GM23248 (cell line): ENCODE measurements around the gene NOL4L.

Source experiments
- EZH2 ChIP-seq: fragments of 200-600 bp; sonication (generic); IDR thresholded peaks from 2 replicates; pipeline ENCODE4 v1.6.1; 2018; ENCODE audit warnings: antibody characterized with exemption, mild to moderate bottlenecking; ENCODE audit not compliant: insufficient read depth, poor library complexity, severe bottlenecking
- EZH2phosphoT487 ChIP-seq: fragments of 200-600 bp; sonication (generic); IDR thresholded peaks from 2 replicates; pipeline ENCODE4 v1.6.1; 2018; ENCODE audit warnings: antibody characterized with exemption, moderate library complexity, mild to moderate bottlenecking, low read depth; ENCODE audit not compliant: insufficient read depth

DNA sequence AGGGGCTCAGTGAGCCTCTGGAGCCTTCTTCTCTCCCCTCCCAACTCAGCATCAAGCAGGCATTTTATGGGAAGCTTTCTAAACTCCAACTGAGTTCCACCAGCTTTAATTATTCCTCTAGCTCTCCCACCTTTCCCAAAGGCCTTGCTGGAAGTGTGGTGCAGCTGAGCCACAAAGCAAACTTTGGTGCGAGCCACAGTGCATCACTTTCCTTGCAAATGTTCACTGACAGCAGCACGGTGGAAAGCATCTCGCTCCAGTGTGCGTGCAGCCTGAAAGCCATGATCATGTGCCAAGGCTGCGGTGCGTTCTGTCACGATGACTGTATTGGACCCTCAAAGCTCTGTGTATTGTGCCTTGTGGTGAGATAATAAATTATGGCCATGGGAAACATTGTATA is 148.2 kb downstream of the NOL4L start:
- TF ChIP-seq EZH2 (no peak), EZH2phosphoT487 (no peak)
